Activated naive CD8-positive, alpha-beta T cell treated with anti-CD3 and anti-CD28 coated beads, Interleukin-2, amount 50 U/mL, for 24 hours (primary cell): ENCODE data around the gene CHEK1.
"Not testable (repeated sequence)": the region's sequence is repeated elsewhere in the genome, so short reads cannot be mapped to it uniquely, and the experiment has no call there.

Experiments
- ATAC-seq: fragments of 150-1000 bp; cut with Tn5 transposase; one replicate; pipeline ENCODE4 v1.10.0; 2021
- DNase-seq: peaks from one replicate; pipeline ENCODE4 v3.0.0; 2021
- H3K27ac Mint-ChIP-seq: one replicate; pipeline ENCODE4 v1.8.0; 2021; ENCODE audit warnings: mild to moderate bottlenecking, mixed read lengths
- H3K27me3 Mint-ChIP-seq: one replicate; pipeline ENCODE4 v1.8.0; 2021; ENCODE audit warnings: mixed read lengths
- H3K36me3 Mint-ChIP-seq: one replicate; pipeline ENCODE4 v1.8.0; 2021; ENCODE audit warnings: low read depth, mixed read lengths
- H3K4me1 Mint-ChIP-seq: one replicate; pipeline ENCODE4 v1.8.0; 2021; ENCODE audit warnings: mixed read lengths
- H3K4me3 Mint-ChIP-seq: one replicate; pipeline ENCODE4 v1.8.0; 2021; ENCODE audit warnings: mild to moderate bottlenecking, moderate library complexity, mixed read lengths
- H3K9me3 Mint-ChIP-seq: one replicate; pipeline ENCODE4 v1.8.0; 2021; ENCODE audit warnings: mixed read lengths

CHEK1 gene

GRCh38 chr11:125701018-125701610 is 76.2 kb downstream of the CHEK1 start:
- no peak overlapping the region for H3K4me3 Mint-ChIP-seq
- DNase-seq (no peak), ATAC-seq (no peak)
- H3K9me3 Mint-ChIP-seq: no peaks in the 10 kb centered on the region
- H3K36me3 Mint-ChIP-seq: no peaks in the 10 kb centered on the region
- peaks cover 7% of the 10 kb centered on the region for H3K27me3 Mint-ChIP-seq
- no peak overlapping the region for H3K27ac Mint-ChIP-seq
- no peaks in the 10 kb centered on the region for H3K4me1 Mint-ChIP-seq

GRCh38 chr11:125701858-125702621 is 77.1 kb downstream of the CHEK1 start:
- no peaks in the 10 kb centered on the region for H3K9me3 Mint-ChIP-seq
- H3K27me3 Mint-ChIP-seq: peaks cover 12% of the 10 kb centered on the region
- H3K4me3 Mint-ChIP-seq: no peak overlapping the region
- ATAC-seq (no peak), DNase-seq (no peak)
- no peak overlapping the region for H3K27ac Mint-ChIP-seq
- no peaks in the 10 kb centered on the region for H3K4me1 Mint-ChIP-seq
- H3K36me3 Mint-ChIP-seq: no peaks in the 10 kb centered on the region

- not testable (repeated sequence) for ATAC-seq, DNase-seq, H3K4me3 Mint-ChIP-seq, H3K4me1 Mint-ChIP-seq, H3K27ac Mint-ChIP-seq, H3K9me3 Mint-ChIP-seq, H3K36me3 Mint-ChIP-seq
- H3K27me3 Mint-ChIP-seq: peaks cover 16% of the 10 kb centered on the region
These were observed 79.7 kb downstream of the CHEK1 start for GRCh38 chr11:125704686-125705085.

- Mint-ChIP-seq H3K27me3 (peaks cover 29% of the 10 kb centered on the region), H3K27ac (no peak overlapping the region), H3K9me3 (no peaks in the 10 kb centered on the region), H3K4me1 (no peaks in the 10 kb centered on the region), H3K4me3 (no peak overlapping the region), H3K36me3 (no peaks in the 10 kb centered on the region)
- no peak for DNase-seq
- ATAC-seq: no peak
These were observed 95.8 kb downstream of the CHEK1 start for GRCh38 chr11:125720781-125721180.

- no peaks in the 10 kb centered on the region for H3K4me1 Mint-ChIP-seq
- peaks cover 22% of the 10 kb centered on the region for H3K27me3 Mint-ChIP-seq
- H3K36me3 Mint-ChIP-seq: no peaks in the 10 kb centered on the region
- no peak overlapping the region for H3K4me3 Mint-ChIP-seq
- H3K27ac Mint-ChIP-seq: no peak overlapping the region
- H3K9me3 Mint-ChIP-seq: no peaks in the 10 kb centered on the region
- DNase-seq (no peak), ATAC-seq (no peak)
These were observed 99.2 kb downstream of the CHEK1 start for GRCh38 chr11:125724125-125724524.
